Liver (tissue), 3 donors: ENCODE data around the gene RAB9B.

Experiments
- RAD21 ChIP-seq, 2 donors: IDR thresholded peaks; 2 replicates each; pipeline ENCODE4 v1.6.1; 2016; ENCODE audit warnings: antibody characterized with exemption in 2 of 2, mild to moderate bottlenecking in 2 of 2
- TF ChIP-seq, protein P1 (sequence below): IDR thresholded peaks from 2 replicates; pipeline ENCODE4 v1.6.1; 2016; ENCODE audit warnings: antibody characterized with exemption
- TF ChIP-seq, protein P2 (sequence below): fragments of 150-350 bp; IDR thresholded peaks from 2 replicates; pipeline ENCODE4 v1.5.1; 2017; ENCODE audit warnings: improper control_type of control experiment, low read depth, low read length; ENCODE audit not compliant: missing input control
- TF ChIP-seq, protein P3 (sequence below): IDR thresholded peaks from 2 replicates; pipeline ENCODE4 v1.6.1; 2016; ENCODE audit warnings: antibody characterized with exemption
- donor health status: healthy.
- donor health status: healthy.

DNA sequence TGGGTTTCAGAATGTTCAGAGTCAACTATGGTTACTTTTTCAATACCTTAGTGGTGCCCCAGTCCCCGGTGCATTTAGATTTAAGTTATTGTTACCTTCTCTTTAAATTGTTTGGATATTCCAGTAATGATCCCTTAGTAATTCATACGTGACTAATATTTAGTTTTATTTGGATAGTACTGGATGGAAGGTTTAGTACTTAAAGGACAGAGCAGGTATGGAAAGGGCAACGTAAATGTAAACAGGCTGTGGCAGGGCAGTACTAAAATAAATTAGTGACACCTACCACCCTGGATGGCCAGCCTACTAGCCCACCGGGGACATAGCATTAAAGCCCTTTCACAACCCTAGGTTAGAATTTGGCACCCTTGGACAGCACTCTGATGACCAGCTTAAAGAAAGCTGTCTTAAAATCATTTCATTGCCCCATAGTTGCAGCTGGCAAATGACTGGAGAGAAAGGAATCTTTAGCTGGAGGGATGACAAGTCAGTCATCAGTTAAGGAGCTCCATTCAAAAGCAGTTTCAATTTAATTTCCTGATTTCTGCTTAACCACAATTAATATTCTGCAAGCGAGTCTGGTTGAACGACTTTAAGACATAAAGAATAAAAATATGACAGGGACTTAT is 39.0 kb downstream of the RAB9B start:
- TF ChIP-seq, protein P1, sequence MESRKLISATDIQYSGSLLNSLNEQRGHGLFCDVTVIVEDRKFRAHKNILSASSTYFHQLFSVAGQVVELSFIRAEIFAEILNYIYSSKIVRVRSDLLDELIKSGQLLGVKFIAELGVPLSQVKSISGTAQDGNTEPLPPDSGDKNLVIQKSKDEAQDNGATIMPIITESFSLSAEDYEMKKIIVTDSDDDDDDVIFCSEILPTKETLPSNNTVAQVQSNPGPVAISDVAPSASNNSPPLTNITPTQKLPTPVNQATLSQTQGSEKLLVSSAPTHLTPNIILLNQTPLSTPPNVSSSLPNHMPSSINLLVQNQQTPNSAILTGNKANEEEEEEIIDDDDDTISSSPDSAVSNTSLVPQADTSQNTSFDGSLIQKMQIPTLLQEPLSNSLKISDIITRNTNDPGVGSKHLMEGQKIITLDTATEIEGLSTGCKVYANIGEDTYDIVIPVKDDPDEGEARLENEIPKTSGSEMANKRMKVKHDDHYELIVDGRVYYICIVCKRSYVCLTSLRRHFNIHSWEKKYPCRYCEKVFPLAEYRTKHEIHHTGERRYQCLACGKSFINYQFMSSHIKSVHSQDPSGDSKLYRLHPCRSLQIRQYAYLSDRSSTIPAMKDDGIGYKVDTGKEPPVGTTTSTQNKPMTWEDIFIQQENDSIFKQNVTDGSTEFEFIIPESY, result no peak
- TF ChIP-seq, protein P2, sequence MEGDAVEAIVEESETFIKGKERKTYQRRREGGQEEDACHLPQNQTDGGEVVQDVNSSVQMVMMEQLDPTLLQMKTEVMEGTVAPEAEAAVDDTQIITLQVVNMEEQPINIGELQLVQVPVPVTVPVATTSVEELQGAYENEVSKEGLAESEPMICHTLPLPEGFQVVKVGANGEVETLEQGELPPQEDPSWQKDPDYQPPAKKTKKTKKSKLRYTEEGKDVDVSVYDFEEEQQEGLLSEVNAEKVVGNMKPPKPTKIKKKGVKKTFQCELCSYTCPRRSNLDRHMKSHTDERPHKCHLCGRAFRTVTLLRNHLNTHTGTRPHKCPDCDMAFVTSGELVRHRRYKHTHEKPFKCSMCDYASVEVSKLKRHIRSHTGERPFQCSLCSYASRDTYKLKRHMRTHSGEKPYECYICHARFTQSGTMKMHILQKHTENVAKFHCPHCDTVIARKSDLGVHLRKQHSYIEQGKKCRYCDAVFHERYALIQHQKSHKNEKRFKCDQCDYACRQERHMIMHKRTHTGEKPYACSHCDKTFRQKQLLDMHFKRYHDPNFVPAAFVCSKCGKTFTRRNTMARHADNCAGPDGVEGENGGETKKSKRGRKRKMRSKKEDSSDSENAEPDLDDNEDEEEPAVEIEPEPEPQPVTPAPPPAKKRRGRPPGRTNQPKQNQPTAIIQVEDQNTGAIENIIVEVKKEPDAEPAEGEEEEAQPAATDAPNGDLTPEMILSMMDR, result no peak
- TF ChIP-seq, protein P3, sequence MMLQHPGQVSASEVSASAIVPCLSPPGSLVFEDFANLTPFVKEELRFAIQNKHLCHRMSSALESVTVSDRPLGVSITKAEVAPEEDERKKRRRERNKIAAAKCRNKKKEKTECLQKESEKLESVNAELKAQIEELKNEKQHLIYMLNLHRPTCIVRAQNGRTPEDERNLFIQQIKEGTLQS, result no peak
- no peak for TF ChIP-seq RAD21 (IDR thresholded peaks at IDR 0.05)
